Measurements from ENCODE around the gene TBPL1.

GRCh38 chr6:133939778-133940667, 13.0 kb upstream of the TBPL1 start:
- TF ChIP-seq CTCF (CRISPR knock-in tag; IDR thresholded peaks at IDR 0.05) = no peak
- TF ChIP-seq ZNF33A (CRISPR knock-in tag; IDR thresholded peaks at IDR 0.05; ENCODE audit: borderline replicate concordance) = no peak
- no peak for TF ChIP-seq POLR2A (IDR thresholded peaks at IDR 0.05; ENCODE audit: insufficient read depth in 1 of 2, low read depth in 2 of 2, low read length in 2 of 2)
